ENCODE measurements around the gene FNDC3B.

The FNDC3B gene

DNA sequence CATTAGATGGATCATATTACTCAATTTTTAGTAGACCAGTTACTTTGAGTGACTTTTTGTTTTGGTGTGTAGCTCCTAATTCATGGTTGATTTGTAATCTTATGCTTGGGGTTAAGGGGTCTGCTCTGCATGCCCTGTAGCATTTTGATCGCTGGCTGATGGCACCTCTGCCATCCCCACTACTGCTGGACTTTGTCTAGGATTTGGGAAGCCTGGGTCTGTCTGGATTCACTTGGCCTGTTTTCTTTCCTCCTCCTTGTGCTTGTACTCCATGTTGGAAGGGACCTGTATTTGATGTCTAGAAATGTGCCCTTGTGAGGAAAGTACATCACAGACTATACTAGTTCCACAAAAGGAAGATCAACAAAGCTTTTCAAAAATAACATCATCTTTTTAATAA, 154.1 kb downstream of the FNDC3B start:
- DNase-seq, result no peak

- peak; percentile 30 for DNase-seq
Measured at GRCh38 chr3:172194702-172195406, 155.5 kb downstream of the FNDC3B start.

DNA sequence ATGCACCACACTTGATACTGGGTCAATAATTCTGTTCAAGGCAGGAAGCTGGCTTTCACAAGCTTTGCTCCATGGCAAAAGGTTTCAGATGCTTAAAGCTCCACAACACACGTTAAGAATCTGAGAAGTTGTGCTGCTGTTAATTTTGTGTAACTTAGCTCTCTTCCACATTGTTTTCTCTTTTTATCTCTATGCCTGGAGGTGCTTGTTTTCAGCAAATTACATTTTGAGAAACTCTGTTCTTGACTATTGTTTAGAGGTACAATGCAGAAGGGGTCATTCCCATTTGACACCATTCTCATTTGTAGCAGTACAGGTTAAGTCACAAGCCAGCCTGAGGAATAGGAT, 156.0 kb downstream of the FNDC3B start:
- DNase-seq, result no peak

GRCh38 chr3:172197344-172197743, 158.0 kb downstream of the FNDC3B start:
- DNase-seq, result no peak

GRCh38 chr3:172198428-172198827, 159.1 kb downstream of the FNDC3B start:
- DNase-seq, result no peak

- no peak for DNase-seq
Measured at GRCh38 chr3:172199850-172200369, 160.5 kb downstream of the FNDC3B start.

- DNase-seq, result peak; percentile 89
Measured at GRCh38 chr3:172201136-172201869, 161.9 kb downstream of the FNDC3B start.

DNA sequence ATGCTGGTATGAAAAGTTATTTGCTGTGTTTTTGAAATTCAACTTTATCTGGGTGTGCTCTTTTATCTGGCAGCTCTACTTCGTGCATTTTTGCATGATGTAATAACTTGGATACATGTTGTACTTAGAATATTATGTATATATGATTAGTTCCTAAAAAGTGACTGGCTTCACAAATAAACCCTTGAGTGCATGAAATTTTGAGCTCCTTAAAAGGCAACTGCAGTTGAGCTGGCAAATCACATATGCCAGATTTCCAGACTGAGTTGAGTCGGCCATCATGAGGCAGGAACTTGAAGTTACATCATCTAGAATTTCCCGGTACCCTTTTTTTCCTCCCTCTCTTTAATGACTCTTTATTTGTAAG, 162.5 kb downstream of the FNDC3B start:
- peak; percentile 95 for DNase-seq

DNA sequence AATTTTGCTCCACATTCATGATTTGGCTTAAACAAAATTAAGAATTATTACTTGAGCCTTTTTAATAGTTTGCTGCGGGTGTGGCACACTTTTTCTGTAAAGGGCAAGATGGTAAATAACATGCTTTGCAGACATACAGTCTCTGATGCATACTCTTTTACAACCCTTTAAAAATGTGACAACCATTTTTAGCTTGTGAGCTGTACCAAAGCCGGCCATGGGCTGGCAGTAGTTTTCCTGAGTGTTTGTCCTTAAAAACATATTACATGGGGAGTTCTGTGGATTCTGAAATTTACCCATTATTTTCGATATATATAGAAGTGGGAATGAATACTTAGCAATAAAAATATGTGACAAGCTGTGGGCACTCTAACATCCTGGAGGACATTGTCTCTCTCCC, 163.4 kb downstream of the FNDC3B start:
- DNase-seq, result no peak

DNA sequence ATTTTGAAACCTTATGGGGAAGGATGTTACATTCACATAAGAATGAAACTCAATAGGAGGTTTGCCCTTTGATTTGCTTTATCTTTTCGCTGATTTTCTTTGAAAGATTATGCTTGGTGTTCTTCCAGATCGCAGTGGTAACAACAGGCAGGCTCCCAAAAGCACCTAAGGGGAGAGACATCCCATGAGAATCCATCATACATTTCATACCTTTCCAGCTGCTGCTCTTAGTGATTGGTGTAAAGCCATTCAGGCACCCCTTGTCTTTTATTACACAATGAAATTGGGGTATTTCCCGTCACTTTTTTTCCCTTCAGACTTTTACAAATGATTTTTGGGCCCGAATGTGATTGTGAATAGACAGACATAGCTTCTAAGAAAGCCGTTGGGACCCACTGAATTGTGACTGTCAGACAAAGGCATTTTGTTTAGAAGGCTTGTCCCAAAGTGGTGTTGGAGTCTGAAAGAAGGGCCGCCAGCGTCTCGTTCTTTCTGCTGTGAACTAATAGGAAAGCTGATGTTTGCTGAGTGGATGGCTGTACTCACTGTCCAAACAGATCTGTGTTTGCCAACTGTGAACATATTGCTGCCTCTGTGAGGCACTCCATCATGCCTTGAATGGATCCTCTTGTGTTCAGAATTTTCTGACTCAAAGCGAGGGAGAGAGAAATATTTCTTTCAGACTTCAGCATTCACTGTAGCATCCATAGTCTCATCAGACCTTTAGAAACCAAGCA, 164.3 kb downstream of the FNDC3B start:
- peak; percentile 17 for DNase-seq

DNA sequence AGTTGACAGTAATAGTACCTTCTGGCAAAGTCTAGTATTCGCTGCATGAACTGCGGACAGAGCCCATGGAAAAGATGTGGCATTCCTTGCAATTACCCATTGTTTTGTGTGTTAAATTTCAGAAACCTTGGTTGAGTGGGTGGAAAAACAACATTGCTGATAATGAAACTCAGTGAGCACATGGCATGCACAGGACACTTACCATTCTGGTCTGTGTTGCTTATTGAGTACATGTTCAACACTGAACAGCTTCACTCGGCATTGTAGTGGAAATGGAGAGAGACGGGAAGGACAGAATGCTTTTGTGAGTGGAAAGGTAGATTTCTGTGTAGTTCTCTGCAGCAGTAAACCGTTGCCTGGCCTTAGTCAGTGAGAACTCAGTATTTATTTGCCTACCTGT, 165.3 kb downstream of the FNDC3B start:
- no peak for DNase-seq

- DNase-seq, result peak; percentile 17
Measured at GRCh38 chr3:172208586-172209332, 169.4 kb downstream of the FNDC3B start.

DNA sequence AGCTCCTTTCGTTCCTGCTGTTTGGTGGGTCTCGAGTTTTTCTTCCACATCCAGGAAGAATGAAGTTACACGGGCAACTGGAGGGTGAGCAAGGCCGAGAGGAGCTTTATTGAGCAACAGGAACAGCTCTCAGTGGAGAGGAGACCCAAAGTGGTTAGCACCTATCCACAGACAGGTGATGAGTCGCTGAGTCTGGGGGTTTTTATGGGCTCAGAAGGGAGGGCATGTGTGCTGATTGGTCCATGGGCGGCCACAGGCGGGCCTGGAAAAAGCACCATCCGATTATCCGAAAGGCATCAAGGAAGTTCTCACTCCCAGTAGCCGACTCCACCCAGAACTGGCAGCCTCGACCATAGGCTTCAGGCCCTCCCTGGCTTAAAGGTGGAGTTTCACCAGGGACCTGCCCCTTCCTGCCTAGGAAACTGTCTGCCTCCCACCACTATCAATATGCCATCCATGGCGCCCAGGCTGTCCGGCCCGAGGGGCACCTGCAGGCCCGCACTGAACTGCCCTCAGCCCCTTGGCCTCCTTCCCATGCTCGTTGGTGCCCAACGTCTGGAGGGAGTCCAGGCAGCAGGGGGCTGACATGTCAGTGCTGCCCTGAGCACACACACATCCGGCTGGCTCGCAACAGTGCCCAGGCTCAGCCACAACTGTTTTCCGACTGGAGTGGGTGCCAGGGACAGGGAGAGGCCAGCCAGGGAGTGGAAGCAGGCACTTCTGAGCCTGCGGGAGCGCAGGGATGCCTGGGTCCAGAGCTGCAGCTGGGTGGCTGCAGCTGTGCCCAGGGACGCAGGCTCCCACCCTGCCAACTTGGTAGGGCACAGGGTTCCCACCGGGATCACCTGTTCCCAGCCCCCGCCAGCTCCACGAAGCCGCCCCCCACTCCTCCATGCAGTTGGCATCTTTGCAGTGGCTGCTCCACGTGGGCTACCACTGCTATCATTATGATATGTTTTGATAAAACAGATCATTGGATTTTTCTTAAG, 170.2 kb downstream of the FNDC3B start:
- DNase-seq, result no peak

GRCh38 chr3:172210355-172210754, 171.0 kb downstream of the FNDC3B start:
- peak; percentile 30 for DNase-seq

DNA sequence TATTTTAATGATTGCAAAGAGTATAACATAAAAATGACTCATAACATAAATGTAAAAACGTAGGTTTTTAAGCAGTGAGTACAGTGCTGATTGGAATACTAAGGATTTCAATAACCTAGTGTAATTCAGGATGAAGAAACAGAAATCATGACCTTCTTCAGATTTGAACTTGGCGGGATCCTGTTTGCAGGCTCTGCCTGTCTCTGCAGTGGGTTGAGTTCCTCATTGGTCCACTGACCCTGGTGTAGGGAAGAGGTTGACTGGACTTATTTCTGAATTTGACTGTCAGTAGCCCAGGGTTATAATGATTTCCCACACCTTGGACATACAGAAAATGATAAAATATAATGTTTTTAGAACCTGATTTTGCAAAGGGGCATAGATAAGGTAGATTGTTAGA, 171.7 kb downstream of the FNDC3B start:
- DNase-seq, result no peak

DNA sequence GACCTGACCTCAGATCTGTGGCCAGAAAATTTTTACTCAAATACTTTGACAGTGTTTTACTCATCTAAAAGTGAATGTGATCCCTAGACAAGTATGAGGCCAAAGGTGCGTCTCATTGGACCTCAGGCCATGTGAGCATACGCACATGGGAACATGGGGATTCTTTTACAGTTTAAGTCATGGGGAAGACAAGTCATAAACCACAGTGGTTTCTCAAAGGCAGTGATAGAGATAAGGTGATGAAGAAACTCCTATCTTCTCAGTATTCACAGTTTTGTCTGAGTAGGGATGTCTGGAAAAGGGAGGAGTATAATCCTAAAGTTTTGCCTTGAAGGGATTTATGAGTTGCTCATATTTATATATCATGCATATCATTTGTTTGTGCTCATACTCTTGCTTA, 173.8 kb downstream of the FNDC3B start:
- peak; percentile 48 for DNase-seq

- DNase-seq, result no peak
Measured at GRCh38 chr3:172213904-172214303, 174.5 kb downstream of the FNDC3B start.

DNA sequence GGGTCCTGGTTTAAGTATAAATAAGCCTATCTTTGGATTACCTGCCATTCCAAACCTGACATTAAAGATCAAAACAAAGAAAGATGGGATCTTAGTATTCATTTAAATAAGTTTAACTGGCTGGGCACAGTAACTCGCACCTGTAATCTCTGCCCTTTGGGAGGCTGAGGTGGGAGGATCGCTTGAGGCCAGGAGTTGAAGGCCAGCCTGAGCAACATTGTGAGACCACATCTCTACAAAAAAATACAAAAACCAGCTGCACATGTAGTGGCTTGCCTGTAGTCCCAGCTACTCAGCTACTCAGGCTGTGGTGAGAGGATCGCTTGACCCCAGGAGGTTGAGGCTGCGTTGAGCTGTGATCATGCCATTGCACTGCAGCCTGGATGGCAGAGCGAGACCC, 176.9 kb downstream of the FNDC3B start:
- no peak for DNase-seq

- no peak for DNase-seq
Measured at GRCh38 chr3:172216911-172217310, 177.5 kb downstream of the FNDC3B start.

DNA sequence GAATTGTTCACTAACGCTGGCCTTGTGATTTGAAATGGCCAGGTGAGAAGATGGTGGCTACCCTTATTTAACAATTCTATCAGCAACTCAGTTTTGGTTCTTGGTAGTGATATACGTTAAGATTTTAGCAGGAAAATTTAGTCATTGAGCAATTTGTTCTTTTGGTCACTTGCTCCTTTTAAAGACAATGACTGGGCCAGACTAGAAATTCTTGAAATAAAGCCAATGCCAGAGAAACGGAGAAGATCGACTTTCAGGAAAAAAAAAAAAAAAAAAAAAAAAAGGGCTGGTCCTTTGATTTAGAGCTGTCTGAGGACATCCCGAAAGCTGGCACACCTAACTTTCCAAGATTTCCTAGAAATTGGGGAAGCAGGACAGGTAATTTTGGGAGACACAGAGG, 178.5 kb downstream of the FNDC3B start:
- DNase-seq, result peak; percentile 17

Data from fibroblast of skin of abdomen (primary cell).